Stimulated activated CD4-positive, alpha-beta T cell treated with anti-CD3 and anti-CD28 coated beads, Interleukin-4, amount 100 ng/mL, for 24 hours (primary cell): Measurements from ENCODE around the gene TACR3.
"Not testable (repeated sequence)": the region's sequence is repeated elsewhere in the genome, so short reads cannot be mapped to it uniquely, and the experiment has no call there.

Experiments
- DNase-seq: peaks from one replicate; pipeline ENCODE4 v3.0.0-alpha.2; 2020

Gene TACR3, protein sequence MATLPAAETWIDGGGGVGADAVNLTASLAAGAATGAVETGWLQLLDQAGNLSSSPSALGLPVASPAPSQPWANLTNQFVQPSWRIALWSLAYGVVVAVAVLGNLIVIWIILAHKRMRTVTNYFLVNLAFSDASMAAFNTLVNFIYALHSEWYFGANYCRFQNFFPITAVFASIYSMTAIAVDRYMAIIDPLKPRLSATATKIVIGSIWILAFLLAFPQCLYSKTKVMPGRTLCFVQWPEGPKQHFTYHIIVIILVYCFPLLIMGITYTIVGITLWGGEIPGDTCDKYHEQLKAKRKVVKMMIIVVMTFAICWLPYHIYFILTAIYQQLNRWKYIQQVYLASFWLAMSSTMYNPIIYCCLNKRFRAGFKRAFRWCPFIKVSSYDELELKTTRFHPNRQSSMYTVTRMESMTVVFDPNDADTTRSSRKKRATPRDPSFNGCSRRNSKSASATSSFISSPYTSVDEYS

DNA sequence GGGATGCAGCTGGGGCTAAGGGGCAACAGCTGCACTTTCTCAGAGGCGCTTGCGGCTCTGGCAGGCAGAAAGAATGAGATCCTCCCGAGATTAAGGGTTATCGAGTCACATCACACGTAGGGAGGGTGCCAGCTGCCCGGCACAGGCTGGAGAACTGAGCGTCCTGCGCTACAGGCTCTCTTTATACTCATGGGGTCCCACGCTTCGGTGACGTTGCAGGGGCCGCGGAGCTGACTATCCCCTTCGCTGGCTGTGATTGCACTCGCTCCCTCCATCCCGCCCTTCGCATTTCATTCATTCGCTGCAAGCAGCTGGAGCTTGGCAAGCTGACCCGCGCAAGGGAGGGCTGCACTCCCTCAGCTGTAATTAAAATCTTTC, at the start of gene TACR3:
Gene TACR3, minus strand, starts transcription at position 156 of the 378 bp plus-strand sequence. CDS start 310 bp downstream, outside the sequence.
- no peak for DNase-seq

DNA sequence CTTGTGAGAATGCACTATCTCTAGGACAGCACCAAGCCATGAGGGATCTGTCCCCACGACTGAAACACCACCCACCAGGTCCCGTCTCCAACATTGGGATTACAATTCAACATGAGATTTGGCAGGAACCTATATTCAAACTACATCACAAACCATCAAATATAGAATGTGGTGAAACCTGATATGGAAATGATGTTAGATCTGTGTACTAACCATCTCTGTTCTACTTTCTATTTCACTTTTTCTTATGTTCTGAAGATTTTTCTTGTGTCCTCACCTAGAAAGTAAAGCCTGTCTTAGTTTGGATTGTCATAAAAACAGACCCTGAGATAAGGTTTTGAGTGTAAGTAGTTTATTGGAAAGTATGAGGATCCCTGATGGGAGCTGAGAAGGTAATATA, 37.8 kb upstream of the TACR3 start:
- DNase-seq: no peak

DNA sequence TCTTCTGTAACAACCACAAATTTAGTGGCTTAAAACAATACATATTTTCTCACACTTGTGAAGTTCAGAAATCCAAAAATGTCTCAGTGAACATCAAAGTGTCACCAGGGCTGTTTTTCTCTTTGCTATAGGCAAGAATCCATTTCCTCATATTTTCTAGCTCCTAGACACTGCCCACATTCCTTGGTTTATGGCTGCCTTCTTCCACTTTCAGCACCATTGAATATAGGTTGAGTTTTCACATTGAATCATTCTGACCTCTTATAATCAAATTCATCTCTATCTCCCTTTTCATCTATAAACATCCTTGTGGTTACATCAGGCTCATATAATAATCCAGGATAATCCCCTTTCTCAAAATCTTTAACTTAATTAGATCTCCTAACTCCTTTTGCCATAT, 37.0 kb upstream of the TACR3 start:
- no peak for DNase-seq

DNA sequence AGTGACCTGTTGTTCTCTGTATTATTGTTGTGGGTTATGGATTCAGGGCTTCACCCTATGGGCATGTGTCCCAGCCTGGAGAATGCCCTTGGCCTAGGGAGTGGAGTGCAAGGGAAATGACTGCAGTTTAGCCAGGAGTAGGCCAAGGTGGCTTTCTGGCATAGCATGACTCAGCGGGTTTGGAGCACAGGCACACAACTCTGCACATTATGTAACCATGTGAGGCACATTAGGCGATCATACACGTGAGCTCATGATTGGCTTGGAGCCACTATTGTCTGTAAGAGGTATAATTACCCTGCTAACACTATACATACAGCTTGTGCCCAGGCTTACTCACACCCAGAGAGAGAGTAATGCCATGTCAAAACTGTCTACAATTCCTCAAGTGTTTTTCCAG, 35.1 kb upstream of the TACR3 start:
- no peak for DNase-seq

DNA sequence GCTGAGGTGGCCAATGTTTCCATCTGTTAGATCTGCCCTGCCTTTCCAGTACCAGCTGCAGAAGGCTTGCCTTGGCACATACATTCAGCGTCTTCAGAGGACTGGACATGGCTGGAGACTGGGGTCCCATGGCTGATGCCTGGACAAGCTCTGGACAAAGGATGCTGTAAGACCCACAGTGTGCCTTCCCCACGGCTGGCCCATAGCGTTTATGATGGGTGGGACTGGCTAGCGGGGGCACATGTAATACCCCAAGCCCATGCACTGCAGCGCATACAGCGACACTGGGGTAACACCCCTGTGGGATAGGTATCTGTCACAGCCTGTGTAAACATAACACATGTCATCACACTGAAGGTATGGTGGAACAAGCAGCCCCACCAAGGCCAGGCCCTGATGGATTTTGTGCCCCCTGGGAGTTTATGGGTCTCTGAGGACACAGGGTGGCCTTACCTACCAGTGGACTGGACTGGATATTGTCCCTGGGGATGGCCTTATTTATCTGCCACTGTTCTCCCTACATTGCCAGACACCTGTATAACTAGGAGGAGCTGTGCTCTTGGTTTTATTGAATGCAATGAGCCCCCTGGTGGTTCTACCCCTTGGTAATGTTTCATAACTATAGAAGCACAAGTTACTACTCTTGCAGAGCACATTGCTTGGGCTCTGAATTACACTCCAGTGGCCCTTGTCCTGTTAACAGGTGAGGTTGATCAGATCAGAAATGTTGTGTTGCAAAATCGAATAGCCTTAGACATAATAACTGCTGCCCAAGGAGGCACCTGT, 34.3 kb upstream of the TACR3 start:
- DNase-seq: no peak

DNA sequence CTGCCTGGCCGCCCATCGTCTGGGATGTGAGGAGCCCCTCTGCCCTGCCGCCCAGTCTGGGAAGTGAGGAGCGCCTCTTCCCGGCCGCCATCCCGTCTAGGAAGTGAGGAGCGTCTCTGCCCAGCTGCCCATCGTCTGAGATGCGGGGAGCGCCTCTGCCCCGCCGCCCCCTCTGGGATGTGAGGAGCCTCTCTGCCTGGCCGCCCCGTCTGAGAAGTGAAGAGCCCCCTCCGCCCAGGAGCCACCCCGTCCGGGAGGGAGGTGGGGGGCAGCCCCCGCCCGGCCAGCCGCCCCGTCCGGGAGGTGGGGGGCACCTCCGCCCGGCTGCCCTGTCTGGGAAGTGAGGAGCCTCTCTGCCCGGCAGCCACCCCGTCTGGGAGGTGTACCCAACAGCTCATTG, 3.4 kb upstream of the TACR3 start:
- DNase-seq: not testable (repeated sequence)

DNA sequence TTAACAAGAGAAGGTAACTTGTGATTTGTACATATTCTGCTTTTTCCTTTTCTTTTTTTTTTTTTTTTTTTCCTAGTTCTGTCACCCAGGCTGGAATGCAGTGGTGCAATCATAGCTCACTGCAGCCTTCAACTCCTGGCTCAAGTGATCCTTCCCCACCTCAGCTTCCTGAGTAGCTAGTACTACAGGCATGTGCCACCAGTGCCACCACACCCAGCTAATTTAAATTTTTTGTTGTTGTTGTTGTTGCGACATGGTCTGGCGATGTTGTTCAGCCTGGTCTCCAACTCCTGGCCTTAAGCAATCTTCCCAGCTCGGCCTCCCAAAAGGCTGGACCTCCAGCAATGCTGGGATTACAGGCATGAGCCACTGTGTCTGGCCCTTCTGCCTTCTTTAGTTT, 1.5 kb upstream of the TACR3 start:
- no peak for DNase-seq

DNA sequence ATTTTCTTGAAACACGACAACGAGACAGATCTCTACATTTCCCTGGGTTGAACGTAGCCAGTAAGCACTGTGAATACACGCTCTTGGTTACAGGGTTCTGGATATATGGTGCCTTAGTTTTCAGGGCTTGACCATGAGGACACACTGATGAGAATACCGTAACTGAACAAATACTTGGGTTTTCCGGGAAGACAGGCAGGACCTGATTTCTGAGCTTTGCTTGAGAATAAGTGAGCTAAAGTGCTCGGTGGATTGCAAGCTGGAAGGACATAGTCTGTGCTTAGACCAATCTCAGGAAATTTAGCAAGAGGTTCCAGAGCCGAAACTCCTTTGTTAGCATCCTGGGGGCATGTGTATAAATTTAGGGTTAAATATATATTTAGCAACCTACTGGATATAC, 876 bp upstream of the TACR3 start:
- DNase-seq: no peak

DNA sequence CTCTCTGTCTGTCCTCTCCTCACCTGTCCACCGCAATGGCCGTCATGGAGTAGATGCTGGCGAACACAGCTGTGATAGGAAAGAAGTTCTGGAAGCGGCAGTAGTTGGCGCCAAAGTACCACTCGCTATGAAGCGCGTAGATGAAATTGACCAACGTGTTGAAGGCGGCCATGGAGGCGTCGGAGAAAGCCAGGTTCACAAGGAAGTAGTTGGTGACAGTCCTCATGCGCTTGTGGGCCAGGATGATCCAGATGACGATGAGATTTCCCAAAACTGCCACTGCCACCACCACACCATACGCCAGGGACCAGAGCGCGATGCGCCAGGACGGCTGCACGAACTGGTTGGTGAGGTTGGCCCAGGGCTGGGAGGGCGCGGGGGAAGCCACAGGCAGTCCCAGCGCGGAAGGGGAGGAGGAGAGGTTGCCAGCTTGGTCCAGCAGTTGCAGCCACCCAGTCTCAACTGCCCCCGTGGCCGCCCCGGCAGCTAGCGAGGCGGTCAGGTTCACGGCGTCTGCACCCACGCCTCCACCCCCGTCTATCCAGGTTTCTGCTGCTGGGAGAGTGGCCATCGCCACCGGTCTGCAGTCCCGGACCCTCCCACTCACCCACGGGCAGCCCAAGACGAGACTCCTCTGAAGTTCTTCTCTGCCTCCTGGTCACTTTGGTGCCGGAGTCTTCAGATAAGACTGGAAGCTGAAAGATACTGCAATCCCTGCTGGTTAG, 518 bp downstream of the TACR3 start:
- no peak for DNase-seq

DNA sequence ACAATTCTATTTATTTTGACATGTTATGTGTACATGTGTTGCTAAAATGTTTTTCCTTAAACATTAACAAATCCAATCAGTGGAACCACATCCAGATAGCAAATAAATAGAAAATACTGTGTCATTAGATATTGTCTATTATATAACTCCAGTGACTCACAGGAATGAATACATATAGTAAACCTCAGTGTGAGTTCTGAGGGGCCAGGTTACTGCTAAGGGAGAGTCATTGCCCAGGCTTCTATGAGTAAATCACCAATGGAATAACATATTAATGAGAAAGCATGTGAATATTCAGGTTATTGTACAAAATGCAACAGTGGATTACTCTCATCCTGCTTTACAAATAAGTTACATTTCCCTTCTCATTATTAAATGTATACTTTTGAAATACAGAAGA, 27.2 kb downstream of the TACR3 start:
- no peak for DNase-seq

DNA sequence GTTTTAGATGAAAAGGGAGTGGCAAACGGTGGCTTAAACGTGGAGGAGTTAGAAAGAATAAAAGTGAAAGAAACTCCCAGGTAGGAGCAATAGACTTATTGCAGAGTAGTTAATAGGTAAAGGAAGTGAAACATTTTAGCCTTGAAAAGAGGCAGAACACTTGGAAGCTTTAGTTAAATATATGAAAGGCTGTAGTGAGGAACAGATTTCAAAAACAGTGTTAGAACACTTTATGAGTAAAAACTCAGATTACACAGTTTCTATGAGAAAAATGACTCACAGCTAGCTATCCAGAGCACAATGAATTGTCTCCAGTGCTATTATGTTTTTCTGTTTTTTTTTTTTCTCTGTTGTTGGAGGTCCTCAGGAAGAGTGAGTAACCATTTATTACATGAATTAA, 45.8 kb downstream of the TACR3 start:
- no peak for DNase-seq

DNA sequence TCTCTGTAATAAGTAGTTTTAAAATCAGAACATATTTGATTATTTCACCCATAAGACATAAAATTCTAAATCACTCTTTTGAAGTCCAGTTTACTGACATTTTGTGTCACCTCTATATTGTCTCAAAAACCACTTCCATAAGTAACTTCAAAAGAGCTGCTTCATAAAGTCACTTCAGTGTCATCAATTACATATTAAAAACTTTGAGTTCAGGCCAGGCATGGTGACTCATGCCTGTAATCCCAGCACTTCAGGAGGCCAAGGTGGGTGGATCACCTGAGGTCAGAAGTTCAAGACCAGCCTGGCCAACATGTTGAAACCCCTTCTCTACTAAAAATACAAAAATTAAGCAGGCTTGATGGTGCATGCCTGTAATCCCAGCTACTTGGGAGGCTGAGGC, 53.0 kb downstream of the TACR3 start:
- not testable (repeated sequence) for DNase-seq

DNA sequence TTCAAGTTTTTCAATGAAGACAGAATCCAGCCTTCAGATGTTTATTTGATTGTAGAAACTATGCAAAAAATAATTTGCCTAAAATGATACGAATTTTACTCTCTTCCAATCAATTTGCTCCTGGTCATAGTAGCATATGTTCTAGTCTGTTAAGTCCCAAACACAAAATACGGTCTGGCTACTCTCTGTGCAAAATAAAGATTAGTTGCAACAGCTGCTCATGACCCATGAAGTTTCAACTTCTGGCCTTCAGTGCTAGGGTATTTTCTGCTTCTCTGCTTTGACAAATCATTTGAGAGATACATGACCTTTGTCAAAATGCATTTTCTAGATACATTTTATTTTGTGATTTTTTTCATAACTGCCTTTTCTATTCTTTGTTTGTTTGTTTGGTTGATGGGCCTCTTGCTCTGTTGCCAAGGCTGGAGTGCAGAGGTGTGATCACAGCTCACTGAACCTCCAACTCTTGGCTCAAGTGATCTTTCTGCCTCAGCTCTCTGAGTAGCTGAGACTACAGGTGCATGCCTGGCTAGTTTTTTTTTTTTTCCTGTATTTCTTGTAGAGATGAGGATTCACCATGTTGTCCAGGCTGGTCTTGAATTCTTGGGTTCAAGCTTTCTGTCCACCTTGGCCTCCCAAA, 55.2 kb downstream of the TACR3 start:
- DNase-seq: no peak

DNA sequence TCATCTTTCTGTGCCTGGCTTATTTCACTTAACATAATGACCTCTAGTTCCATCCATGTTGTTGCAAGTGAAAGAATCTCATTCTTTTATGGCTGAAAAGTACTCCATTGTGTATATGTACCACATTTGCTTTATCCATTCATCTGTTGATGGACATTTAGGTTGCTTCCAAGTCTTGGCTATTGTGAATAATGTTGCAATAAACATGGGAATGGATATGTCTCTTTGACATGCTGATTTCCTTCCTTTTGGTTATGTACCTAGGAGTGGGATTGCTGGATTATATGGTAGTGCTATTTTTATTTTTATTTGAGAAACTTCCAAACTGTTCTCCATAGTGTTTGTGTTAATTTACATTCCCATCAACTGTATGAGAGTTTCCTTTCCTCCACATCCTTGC, 71.2 kb downstream of the TACR3 start:
- no peak for DNase-seq

DNA sequence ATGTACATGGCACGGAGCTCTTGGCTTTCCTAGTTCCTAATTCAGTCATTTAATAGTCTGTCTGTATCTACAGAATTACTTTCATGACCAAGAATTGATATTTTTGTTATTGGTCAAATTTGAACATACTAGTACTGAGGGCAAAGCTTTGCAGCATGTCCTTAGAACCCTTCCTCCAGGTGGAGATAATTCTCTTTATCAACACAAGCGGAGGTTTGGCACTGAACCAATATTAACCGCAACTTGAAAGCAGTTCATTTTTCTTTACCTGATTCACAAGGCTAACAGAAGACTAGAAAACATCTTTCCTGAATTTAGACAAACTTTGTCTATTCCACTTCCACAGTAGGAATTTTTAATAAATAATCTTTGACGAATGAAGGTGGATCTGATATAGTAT, 73.8 kb downstream of the TACR3 start:
- DNase-seq: no peak

DNA sequence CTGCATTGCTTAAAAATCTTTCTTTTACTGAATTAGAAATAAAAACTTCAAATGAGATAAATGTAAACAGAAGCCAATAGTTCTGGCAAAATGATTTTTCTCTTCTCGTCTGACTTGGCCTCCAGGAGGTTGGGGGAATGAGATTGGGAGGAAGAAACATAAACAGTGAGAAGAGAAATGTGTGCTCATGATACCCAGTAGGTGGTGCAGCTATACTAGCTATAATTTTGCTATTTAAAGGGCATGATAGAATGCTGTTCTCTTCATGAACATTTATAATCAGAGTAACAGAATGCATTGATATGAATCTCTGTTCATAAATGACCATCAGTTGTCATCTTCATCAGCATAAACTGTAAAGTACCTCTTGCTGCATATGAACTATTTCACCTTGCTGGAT, 85.5 kb downstream of the TACR3 start:
- DNase-seq: no peak

DNA sequence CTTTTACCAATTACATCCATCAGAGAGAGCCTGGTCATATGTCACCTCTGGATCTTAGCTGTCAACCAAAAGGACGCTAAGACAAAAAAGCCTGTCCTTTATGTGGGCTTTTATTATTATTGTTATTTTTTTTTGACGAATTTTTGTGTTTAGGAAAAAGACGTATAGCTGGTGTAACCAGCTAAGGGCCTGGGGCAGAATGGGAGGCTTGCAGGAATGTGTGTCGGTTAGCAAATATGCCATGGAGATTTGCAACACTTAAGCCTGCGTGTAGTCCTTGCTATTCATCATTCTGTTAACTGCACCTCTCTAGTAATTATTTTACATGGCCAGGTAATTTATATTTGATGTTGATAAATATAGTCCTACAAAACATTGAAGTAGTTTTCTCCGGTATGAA, 93.5 kb downstream of the TACR3 start:
- DNase-seq: no peak

DNA sequence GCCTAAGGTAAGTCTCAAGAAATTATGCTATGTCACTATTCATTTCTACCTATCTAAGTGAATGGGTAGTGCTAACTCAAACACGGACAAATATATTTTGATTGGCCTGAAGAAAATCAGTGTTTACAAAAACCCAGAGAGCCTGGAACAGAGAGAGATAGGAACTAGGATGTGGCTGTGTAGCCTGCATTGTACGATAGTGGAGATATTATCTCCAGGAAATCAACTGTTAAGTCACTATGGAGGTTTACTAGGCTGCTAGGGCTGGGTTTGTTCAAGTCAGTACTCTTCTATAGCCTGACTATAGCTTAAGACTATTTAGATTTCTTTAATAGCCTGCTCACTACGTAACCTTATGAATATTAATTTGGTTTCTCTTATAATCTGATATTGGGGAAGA, 127.9 kb downstream of the TACR3 start:
- no peak for DNase-seq

DNA sequence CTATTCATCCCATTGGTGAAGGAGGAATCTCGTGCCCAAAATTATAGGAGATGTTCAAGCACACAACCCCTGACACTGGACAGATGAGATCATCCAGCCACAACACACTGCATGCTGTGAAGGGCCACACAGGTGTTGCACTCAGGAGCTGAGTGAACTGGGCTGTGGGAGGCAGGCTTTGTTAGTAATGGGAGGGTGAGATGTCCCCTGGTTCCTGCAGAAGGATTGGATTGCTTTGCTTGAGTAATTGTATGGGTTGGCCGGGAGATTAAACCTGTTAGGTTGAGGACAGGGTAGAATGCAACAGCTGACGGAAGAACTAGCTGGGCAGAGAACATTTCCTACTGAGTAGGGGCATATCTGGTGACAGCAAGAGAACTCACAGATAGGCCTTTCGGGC, 152.2 kb downstream of the TACR3 start:
- no peak for DNase-seq

DNA sequence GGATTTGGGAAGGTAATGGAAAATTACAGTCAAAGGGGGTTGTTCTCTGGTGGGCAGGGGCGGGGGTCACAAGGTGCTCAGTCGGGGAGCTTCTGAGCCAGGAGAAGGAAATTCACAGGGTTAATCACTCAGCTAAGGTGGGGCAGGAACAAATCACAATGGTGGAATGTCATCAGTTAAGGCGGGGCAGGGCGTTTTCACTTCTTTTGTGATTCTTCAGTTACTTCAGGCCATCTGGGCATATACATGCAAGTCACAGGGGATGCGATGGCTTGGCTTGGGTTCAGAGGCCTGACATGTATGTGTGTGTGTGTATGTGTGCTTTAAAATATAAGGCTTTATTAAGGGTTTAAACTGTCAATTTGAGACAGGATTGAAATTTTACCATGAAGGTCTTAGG, 160.6 kb downstream of the TACR3 start:
- not testable (repeated sequence) for DNase-seq
